ENCODE measurements around the gene GOLGA8B.
"Not testable (repeated sequence)": the region's sequence is repeated elsewhere in the genome, so short reads cannot be mapped to it uniquely, and the experiment has no call there.

The GOLGA8B gene

GRCh38 chr15:34555162-34555561 is 28.3 kb downstream of the GOLGA8B start:
- H3K9me3 Mint-ChIP-seq; H3K36me3 Mint-ChIP-seq (ENCODE audit: low read depth); H3K27ac Mint-ChIP-seq; H3K4me1 Mint-ChIP-seq; H3K4me3 Mint-ChIP-seq; H3K27me3 Mint-ChIP-seq (ENCODE audit: low read depth): not testable (repeated sequence)

GRCh38 chr15:34554716-34555115 is 28.7 kb downstream of the GOLGA8B start:
- H3K27ac Mint-ChIP-seq; H3K36me3 Mint-ChIP-seq (ENCODE audit: low read depth); H3K4me3 Mint-ChIP-seq; H3K9me3 Mint-ChIP-seq; H3K4me1 Mint-ChIP-seq; H3K27me3 Mint-ChIP-seq (ENCODE audit: low read depth): not testable (repeated sequence)

- H3K27me3 Mint-ChIP-seq (ENCODE audit: low read depth); H3K4me3 Mint-ChIP-seq; H3K4me1 Mint-ChIP-seq; H3K9me3 Mint-ChIP-seq; H3K27ac Mint-ChIP-seq; H3K36me3 Mint-ChIP-seq (ENCODE audit: low read depth): not testable (repeated sequence)
Measured at GRCh38 chr15:34554126-34554525, 29.3 kb downstream of the GOLGA8B start.

GRCh38 chr15:34550129-34550528 is 33.3 kb downstream of the GOLGA8B start:
- H3K4me3 Mint-ChIP-seq; H3K4me1 Mint-ChIP-seq; H3K27ac Mint-ChIP-seq; H3K36me3 Mint-ChIP-seq (ENCODE audit: low read depth); H3K27me3 Mint-ChIP-seq (ENCODE audit: low read depth); H3K9me3 Mint-ChIP-seq: not testable (repeated sequence)

GRCh38 chr15:34549381-34549809 is 34.1 kb downstream of the GOLGA8B start:
- not testable (repeated sequence) for H3K9me3 Mint-ChIP-seq; H3K36me3 Mint-ChIP-seq (ENCODE audit: low read depth); H3K27me3 Mint-ChIP-seq (ENCODE audit: low read depth); H3K4me1 Mint-ChIP-seq; H3K4me3 Mint-ChIP-seq; H3K27ac Mint-ChIP-seq

GRCh38 chr15:34543860-34544649 is 39.4 kb downstream of the GOLGA8B start:
- not testable (repeated sequence) for H3K4me1 Mint-ChIP-seq; H3K36me3 Mint-ChIP-seq (ENCODE audit: low read depth); H3K27me3 Mint-ChIP-seq (ENCODE audit: low read depth); H3K9me3 Mint-ChIP-seq; H3K27ac Mint-ChIP-seq; H3K4me3 Mint-ChIP-seq

- H3K27me3 Mint-ChIP-seq (ENCODE audit: low read depth); H3K4me3 Mint-ChIP-seq; H3K27ac Mint-ChIP-seq; H3K36me3 Mint-ChIP-seq (ENCODE audit: low read depth); H3K9me3 Mint-ChIP-seq; H3K4me1 Mint-ChIP-seq: not testable (repeated sequence)
Measured at GRCh38 chr15:34535857-34536256, 47.6 kb downstream of the GOLGA8B start.
